Body of pancreas (tissue), 4 donors: Measurements from ENCODE around the gene POLR3E.

Experiments used
- CTCF ChIP-seq, 7 experiments: fragments of 450-650 bp in 4 of 7; fragments of 200-600 bp in 3 of 7; sonication (generic) in 3 of 7; IDR thresholded peaks; one replicate each; pipeline ENCODE4 v1.5.1; 2016 to 2019; ENCODE audit warnings: antibody characterized with exemption in 7 of 7
- POLR2A ChIP-seq, 3 donors: fragments of 450-650 bp; IDR thresholded peaks; one replicate each; pipeline ENCODE4 v1.6.1; 2016; ENCODE audit warnings: antibody characterized with exemption in 3 of 3, mild to moderate bottlenecking in 2 of 3

- TF ChIP-seq POLR2A (IDR thresholded peaks at IDR 0.05) (no peak), CTCF (IDR thresholded peaks at IDR 0.05) (no peak)
These were observed 24.8 kb downstream of the POLR3E start for GRCh38 chr16:22322021-22322471.
